ENCODE measurements around the gene RIPOR1.
"Not testable (repeated sequence)": the region's sequence is repeated elsewhere in the genome, so short reads cannot be mapped to it uniquely, and the experiment has no call there.

The RIPOR1 gene

DNA sequence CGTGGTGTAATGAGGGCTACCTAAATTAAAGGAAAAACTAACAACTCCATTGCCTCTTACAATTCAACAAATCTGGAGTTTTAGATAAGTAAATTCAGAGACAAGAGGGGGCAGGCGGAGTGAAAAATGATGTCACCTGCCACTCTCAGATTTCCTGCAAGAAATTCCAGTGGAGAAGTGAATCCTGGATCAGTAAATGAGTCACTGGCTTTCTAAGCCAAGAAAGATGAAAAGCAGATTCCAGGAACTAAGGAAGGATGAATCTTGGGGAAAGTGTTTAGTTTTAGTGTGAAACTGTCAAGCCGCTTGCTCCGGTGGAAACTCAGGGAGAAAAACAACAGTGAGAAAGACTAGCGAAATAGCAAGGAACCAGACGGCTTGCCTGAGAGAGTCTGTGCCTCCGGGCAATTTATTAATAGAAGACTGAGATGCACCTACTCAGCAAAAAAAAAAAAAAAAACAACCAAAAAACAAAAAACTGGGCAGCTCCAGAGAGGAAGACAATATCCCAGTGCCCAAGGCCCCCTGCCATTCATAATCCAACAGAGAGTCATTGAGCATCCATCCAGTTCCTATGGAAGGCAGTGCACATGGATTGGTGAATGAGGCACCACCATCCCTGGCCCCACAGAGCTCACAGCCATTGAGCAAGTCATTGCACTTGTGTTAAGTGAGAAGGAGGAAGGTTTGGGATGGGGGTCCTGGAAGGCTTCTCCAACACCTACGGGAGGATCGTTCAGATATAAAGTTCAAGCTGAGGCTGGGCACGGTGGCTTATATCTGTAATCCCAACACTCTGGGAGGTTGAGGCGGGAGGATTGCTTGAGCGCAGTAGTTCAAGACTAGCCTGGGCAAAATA, 12.1 kb upstream of the RIPOR1 start:
- no peak for DNase-seq

GRCh38 chr16:67517155-67517445, 11.5 kb upstream of the RIPOR1 start:
- no peak for DNase-seq

- DNase-seq: no peak
Measured at GRCh38 chr16:67517661-67518423, 10.8 kb upstream of the RIPOR1 start.

DNA sequence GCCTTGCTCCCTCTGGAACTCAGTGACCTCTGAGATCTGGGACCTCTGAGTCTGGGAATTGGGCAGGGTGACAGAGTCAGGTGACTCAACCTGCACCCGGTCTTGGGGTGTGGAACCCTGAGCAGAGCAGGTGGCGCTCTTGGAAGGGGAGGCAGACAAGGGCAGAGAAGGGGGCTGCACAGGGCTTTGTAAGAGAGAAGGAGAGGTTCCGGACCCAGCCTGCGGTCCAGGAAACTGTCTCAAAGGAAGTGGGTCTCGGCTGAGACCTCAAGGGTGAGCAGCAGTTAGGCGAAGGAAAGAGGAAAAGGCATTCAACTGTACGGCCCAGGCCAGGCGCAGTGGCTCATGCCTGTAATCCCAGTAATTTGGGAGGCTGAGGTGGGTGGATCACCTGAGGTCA, 10.0 kb upstream of the RIPOR1 start:
- no peak for DNase-seq

DNA sequence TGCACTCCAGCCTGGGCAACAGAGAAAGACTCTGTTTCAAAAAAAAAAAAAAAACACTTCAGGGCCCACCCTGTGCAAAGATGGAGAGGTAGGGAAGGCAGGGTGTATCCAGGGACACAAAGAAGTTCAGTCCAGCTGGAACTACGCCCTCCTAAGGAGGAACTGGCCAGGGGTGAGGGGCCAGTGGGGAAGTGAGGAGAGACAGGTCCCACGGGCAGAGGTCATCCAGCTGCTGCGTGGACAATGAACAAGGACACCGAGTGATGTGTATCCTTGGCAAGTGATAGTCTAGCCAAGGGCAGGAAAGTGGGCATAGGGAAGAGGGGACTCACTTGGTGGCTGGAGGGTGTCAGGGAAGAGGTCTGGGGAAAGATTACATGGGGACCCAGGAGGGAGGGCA, 9.4 kb upstream of the RIPOR1 start:
- no peak for DNase-seq

DNA sequence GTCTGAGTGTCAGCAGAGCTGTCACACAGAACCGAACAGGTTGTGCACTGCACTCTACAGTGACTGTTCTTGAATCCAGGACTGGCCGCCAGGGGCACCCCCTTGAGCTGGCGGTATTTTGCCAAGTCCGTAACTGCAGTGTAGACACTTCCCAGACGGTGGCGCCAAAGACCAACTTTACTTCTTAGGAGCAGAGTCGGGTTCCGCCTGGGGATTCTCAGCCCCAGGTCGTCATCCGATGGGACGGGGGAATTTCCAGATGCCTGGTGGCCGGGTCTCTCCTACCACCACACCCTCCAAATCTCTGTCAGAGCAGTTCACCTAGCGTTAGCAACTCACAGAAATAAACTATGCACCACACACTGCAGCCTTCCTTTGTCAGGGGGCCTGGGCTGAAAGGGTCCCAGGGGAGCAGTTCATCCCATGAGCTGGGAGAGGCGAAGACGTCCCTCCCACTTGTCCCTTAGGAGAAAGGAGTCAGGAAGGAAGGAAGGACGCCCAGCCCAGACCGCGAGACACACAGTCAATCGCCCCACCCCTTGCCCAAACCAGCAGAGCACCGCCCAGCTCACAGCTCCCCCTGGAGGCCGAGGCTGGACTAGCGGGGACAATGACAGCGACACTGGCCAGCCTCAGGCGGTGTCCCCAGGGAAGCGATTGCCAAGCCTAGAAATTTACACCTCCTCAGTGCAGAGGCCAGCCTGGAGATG, 7.4 kb upstream of the RIPOR1 start:
- DNase-seq: peak; percentile 96

DNA sequence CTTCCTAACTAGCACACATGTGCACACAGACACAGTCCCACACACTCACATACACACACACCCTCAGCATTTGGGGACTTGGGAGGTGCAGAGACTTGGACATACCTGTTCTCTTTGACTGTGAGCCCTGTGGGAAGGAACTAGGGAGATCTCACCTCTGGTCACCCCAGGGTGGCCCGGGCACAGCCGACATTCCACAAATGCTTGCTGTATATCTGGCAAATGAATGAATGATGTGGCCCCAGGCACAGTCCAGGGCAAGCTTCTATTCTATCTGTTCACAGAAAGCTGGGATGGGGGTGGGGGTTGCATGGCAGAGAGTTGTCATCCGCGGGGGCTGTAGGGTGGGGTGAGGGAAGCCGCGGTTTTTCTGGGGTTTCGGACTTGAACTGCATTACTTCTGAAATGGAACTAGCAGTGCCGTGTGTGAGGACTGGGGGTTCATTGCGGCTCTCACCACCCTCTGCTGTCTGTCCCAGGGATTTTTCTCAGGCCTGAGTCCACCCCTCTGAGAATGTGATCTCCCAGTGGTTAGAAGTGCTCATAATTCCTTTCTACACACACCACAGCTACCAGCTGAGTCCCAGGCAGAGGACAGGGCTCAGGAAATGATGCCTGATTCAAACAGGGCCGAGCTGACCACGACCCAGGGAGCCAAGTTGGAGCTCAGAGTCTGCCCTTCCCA, 3.3 kb upstream of the RIPOR1 start:
- no peak for DNase-seq

GRCh38 chr16:67526149-67526791, 2.4 kb upstream of the RIPOR1 start:
- DNase-seq: no peak

DNA sequence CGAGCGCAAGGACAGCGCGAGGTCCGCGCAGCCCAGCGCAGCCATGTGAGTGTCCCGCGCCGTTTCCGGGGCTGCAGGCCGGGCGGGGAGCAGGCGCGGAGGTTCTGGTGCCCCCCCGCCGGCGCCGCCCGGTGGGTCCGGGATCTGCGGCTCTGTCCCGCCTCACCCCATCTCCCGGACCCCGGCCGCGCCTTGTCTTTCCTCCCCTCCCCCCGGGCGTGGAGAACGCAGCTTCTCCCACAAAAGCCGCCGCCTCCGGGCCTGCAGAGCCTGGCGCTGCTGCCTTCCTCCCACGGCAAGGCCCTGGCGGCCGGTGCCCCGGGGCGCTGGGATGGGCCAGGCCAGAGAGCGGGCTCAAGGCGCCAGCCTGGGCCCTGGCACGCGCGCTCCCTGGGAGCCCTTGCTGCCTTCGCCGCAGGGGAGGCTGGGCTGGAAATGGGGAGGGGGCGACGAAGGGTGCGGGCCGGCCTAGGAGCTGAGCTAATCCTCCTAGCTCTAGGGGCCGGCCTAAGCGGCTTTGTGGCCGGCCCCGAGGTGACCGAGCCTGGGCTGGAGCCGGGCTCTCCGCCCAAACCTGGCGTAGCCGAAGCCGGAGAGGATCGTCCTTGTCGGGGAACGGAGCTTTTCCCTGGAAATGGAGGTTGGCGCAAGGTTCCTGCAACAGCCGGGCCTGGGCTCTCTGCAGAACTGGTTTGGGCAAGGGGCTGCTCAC, 397 bp downstream of the RIPOR1 start:
- peak; percentile 63 for DNase-seq

- no peak for DNase-seq
Measured at GRCh38 chr16:67529582-67530012, 968 bp downstream of the RIPOR1 start.

DNA sequence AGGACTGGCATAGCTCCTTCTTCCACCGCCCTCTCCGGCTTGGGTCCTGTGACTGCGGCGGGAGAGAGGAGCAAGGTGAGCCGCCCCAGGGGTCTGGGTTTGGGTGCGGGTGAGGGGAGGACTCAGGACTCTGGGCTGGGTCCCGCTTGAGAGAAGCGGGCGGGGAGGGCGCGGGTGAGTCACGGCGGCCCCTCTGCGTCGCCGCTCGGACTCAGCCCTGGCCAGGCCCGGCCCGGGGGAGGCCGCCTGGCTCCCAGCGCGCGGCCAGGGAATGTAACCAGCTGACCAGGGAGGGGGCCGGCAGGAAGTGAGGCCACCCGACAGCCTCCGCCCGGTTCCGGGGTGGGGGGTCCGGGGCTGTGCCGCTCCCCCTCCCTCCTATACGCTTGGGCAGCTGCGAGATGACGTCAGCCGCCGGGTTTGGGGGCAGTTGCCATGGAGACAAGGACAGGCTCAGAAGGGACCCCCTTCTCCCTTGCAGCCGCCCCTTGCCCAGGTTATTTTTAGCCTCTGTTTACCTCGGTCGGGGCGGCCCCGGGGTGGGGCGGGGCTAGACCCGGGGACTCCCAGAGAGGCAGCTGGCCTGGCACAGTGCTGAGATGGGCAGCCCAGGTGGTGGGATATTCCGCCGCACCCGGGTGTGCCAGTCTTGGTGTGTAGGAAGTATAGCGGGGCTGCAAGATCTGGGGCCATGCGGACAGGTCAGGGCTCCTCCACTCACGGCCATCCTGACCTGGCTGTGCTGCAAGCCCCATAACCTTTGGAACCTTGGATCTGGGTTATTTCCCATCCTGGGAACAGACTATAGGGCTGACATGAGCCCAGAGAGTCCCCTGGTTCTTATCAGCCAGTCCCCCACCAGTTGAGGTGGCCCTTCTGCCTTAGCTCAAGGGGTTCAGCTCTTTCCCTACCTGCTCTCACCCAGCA, 1.6 kb downstream of the RIPOR1 start:
- peak; percentile 85 for DNase-seq

- peak; percentile 52 for DNase-seq
Measured at GRCh38 chr16:67531247-67531646, 2.6 kb downstream of the RIPOR1 start.

DNA sequence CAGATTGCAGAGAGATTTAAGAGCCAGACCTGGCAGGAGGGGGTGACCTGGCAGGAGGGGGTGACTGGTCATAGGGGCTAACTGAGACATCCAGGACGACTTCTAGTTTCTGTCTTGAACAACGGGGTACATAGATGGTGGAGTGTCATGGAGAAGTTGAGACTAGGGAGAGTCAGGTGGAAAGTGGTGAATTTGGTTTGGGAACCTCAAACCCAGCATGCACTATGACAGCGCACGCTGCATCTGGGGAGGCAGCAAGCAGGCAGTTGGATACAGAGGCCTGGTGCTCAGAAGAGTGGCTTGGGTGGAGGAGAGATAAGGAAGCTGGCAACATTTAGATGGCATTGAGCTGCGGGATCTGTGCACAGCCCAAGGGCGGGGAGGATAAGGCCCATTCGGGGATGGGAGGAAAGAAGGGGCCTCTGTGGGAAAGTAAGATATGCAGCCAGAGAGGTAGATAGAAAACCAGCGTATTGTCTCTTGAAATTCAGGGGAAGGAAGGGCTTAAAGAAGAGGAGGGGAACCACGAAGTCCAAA, 4.5 kb downstream of the RIPOR1 start:
- no peak for DNase-seq

GRCh38 chr16:67533987-67534386, 5.4 kb downstream of the RIPOR1 start:
- DNase-seq: not testable (repeated sequence)

- no peak for DNase-seq
Measured at GRCh38 chr16:67534431-67534830, 5.8 kb downstream of the RIPOR1 start.

GRCh38 chr16:67535201-67535600, 6.6 kb downstream of the RIPOR1 start:
- DNase-seq: no peak

DNA sequence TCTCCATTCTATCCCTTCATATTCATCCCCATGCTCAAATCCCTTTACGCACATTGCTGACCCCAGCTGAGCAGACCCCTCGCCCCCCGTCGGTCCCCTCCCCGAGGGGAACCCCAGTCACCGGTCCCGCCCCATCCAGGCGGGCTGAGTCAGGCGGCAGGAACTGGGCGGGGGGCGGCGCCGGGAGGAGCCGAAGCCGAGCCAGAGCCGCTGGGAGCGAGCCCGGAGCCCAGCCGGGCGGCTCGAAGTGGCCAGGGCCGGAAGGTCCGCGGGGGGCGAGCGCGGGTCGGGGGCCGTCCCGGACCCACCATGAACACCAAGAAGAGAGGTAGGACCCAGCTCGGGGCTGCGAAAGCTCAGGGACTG, 8.6 kb downstream of the RIPOR1 start:
- DNase-seq: peak; percentile 82

DNA sequence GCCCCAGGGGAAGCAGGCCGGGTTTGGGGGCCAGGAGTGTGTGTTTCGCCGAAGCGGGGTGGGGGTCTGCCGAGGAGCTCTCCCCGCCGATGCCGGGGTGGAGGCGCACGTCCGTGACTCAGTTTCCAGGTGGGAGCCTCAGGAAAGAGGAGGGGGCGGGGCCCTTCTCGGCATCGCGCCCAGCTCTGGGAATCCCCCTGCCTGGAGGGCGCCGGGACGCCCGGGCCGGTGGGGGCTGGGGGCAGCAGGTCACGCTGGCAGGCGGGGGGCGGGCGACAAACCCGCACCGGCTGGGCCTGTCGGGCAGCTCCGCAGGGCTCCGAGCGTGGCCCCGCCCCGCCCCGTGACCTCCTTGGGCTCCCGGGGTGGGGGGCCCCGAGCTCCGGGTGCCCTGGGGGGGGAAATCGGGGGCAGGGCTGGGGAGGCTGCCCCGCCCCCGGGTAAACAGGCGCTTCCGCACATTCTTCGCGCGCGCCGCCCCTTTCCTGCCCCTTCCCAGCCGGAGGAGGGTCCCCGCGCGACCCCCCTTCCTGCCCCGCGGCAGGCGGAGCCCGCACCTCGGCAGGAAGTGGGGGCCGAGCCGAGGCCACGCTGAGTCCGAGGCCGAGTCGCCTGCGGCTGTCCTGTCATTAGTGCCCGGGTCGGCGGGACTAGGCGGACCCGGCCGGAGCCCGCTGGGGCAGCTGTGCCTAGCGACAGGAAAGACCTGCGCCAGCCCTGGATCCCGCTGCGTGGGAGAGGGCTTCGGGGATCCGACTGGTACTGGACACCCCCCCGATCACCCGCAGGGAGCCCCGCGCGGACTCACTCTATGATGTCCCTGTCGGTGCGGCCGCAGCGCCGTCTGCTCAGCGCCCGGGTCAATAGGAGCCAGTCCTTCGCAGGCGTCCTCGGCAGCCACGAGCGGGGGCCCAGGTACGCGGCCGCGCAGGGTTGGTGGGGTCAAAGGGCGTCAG, 9.3 kb downstream of the RIPOR1 start:
- peak; percentile 78 for DNase-seq

DNA sequence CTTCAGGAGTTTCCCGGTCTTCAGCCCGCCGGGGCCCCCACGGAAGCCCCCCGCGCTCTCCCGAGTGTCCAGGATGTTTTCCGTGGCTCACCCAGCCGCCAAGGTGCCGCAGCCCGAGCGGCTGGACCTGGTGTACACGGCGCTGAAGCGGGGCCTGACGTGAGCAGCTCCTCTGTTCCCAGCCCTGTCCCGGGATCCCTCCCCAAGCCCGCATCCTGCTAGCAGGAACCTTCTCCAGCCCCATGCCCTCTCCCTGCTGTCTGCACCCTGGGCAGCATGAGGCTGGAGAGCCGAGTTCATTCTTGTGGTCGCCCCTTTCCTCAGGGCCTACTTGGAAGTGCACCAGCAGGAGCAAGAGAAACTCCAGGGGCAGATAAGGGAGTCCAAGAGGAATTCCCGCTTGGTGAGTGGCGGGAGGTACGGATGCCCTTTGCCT, 10.1 kb downstream of the RIPOR1 start:
- no peak for DNase-seq
